GM12874 (cell line): ENCODE measurements around the gene TUT7.

Experiments used
- CTCF ChIP-seq: IDR thresholded peaks from 2 replicates; pipeline ENCODE4 v1.5.1; 2011; ENCODE audit warnings: low read depth, mild to moderate bottlenecking, control low read depth, low read length, moderate library complexity; ENCODE audit not compliant: insufficient read depth

Gene TUT7

GRCh38 chr9:86329649-86330048 lies 24.6 kb downstream of the TUT7 start:
- no peak for TF ChIP-seq CTCF

- no peak for TF ChIP-seq CTCF
Observed at GRCh38 chr9:86328156-86328555, 26.1 kb downstream of the TUT7 start.

GRCh38 chr9:86326536-86326935 lies 27.7 kb downstream of the TUT7 start:
- no peak for TF ChIP-seq CTCF

GRCh38 chr9:86324901-86325300 lies 29.3 kb downstream of the TUT7 start:
- TF ChIP-seq CTCF = no peak

GRCh38 chr9:86324308-86324707 lies 29.9 kb downstream of the TUT7 start:
- no peak for TF ChIP-seq CTCF

GRCh38 chr9:86322973-86323644 lies 31.1 kb downstream of the TUT7 start:
- TF ChIP-seq CTCF = no peak

GRCh38 chr9:86321373-86321772 lies 32.8 kb downstream of the TUT7 start:
- TF ChIP-seq CTCF = no peak
